Spleen (tissue), 11 donors: ENCODE results near the gene RAB7A. TPM values are rescaled to one million over a fixed set of nuclear protein-coding genes. Genes with fewer than 3 reads are reported as not detected.
"Not testable (repeated sequence)": the region's sequence is repeated elsewhere in the genome, so short reads cannot be mapped to it uniquely, and the experiment has no call there.

Experiments used
- DNase-seq: peaks from one replicate; pipeline ENCODE4 v3.0.0-alpha.2; 2020
- H3K27ac ChIP-seq, 8 donors: fragments of 200-600 bp; sonication (generic) in 7 of 8; 1 replicate in 4 of 8; 2 replicates in 4 of 8; pipeline versions ENCODE4 v1.5.0 to v1.8.0; 2016 to 2021; ENCODE audit warnings: inconsistent platforms in 4 of 8, mild to moderate bottlenecking in 4 of 8, moderate library complexity in 1 of 8
- H3K27me3 ChIP-seq, 7 donors: fragments of 200-600 bp; sonication (generic) in 6 of 7; replicated peaks in 1 of 7; 1 replicate in 4 of 7; 2 replicates in 3 of 7; pipeline versions ENCODE4 v1.5.0 to v1.8.0; 2016 to 2021; ENCODE audit warnings: inconsistent platforms in 3 of 7, mild to moderate bottlenecking in 1 of 7
- H3K36me3 ChIP-seq, 6 donors: fragments of 200-600 bp; sonication (generic) in 5 of 6; 1 replicate in 4 of 6; 2 replicates in 2 of 6; pipeline versions ENCODE4 v1.5.0 to v1.8.0; 2016 to 2021; ENCODE audit warnings: inconsistent platforms in 2 of 6
- H3K4me1 ChIP-seq, 6 donors: fragments of 200-600 bp; sonication (generic) in 5 of 6; 1 replicate in 3 of 6; 2 replicates in 3 of 6; pipeline versions ENCODE4 v1.5.0 to v1.8.0; 2016 to 2021; ENCODE audit warnings: inconsistent platforms in 3 of 6
- H3K4me3 ChIP-seq, 8 donors: fragments of 200-600 bp; sonication (generic) in 7 of 8; 1 replicate in 4 of 8; 2 replicates in 4 of 8; pipeline versions ENCODE4 v1.5.0 to v1.8.0; 2016 to 2021; ENCODE audit warnings: inconsistent platforms in 4 of 8, mild to moderate bottlenecking in 4 of 8, moderate library complexity in 2 of 8
- H3K9me3 ChIP-seq, 8 donors: fragments of 200-600 bp; sonication (generic) in 7 of 8; 1 replicate in 4 of 8; 2 replicates in 4 of 8; pipeline versions ENCODE4 v1.5.0 to v1.8.0; 2016 to 2021; ENCODE audit warnings: inconsistent platforms in 4 of 8
- CTCF ChIP-seq, 11 experiments: fragments of 200-600 bp in 7 of 11; fragments of 450-650 bp in 4 of 11; sonication (generic) in 4 of 11; IDR thresholded peaks in 8 of 11; conservative IDR thresholded peaks in 3 of 11; 1 replicate in 7 of 11; 2 replicates in 4 of 11; pipeline versions ENCODE4 v1.4.0 to v1.8.0; 2016 to 2021; ENCODE audit warnings: antibody characterized with exemption in 11 of 11, inconsistent platforms in 4 of 11, mild to moderate bottlenecking in 1 of 11
- POLR2A ChIP-seq, 3 donors: fragments of 450-650 bp; IDR thresholded peaks; one replicate each; pipeline ENCODE4 v1.5.1; 2017; ENCODE audit warnings: antibody characterized with exemption in 3 of 3, mild to moderate bottlenecking in 1 of 3
- POLR2AphosphoS5 ChIP-seq, 3 donors: sonication (generic); formaldehyde crosslinking; IDR thresholded peaks; one replicate each; pipeline ENCODE4 v1.5.1; 2017; ENCODE audit warnings: antibody characterized with exemption in 3 of 3
- WGBS, 5 donors: extraction: QIAGEN DNeasy Blood & Tissue Kit in 3 of 5; methylation state at CpG; one replicate each; pipeline versions ENCODE4 v1.1.5 to v1.1.7; 2013 to 2018; 5-methylcytosine and 5-hydroxymethylcytosine counted together
- intact Hi-C: fragments of 100-400 bp; cut with DNase I; formaldehyde crosslinking; loops from one replicate; pipeline ENCODE4 v1.15.0; 2023; ENCODE audit warnings: low total_unique reads
- polyA plus RNA-seq, 3 donors: library from polyadenylated mRNA; stranded (reverse); fragments of 200-250 nt; gene quantifications; one replicate each; pipeline ENCODE4 v1.2.1, GENCODE V29; 2013
- total RNA-seq, 7 donors: library from RNA; depleted of rRNA in 3 of 7; stranded (reverse); fragments of >200 nt in 3 of 7; fragmentation: NEBNext Ultra II Directional in 4 of 7; extraction: Animal tissue kit (Norgen Biotek cat#: 25700) in 4 of 7; gene quantifications; one replicate each; pipeline versions ENCODE4 v1.1.0 to v1.2.1, GENCODE V29; 2016 to 2021
- donor health status: healthy with polysubstance abuse.
- donor health status: DM: no; HTN: no; CAD: no; lungs with moderate emphysema.
- donor health status: DM: no; HTN: no; CAD: no.
- donor health status: Bipolar disorder and iron deficiency.
- donor health status: healthy.
- donor health status: DM: no; HTN: no; CAD: no.
- donor health status: DM: yes; HTN: yes; CAD: no.

Gene RAB7A
- total and polyA plus RNA-seq, 10 donors, result 82.3 to 227 (median 150) TPM

GRCh38 chr3:128709506-128710210 lies 16.3 kb upstream of the RAB7A start:
- H3K4me3 ChIP-seq, result no peak overlapping the region
- H3K27me3 ChIP-seq, result no peaks in the 10 kb centered on the region
- H3K27ac ChIP-seq, result no peak overlapping the region
- intact Hi-C loops, result no loop called here
- peaks cover 0 to 7% (median under 1%) of the 10 kb centered on the region in 6 donors for H3K4me1 ChIP-seq
- no peaks in the 10 kb centered on the region for H3K9me3 ChIP-seq
- no peak for DNase-seq
- 64 to 76% (median 71%) methylated on average over 8 to 10 of the region's 10 CpGs for WGBS, 5 donors
- H3K36me3 ChIP-seq, result no peaks in the 10 kb centered on the region
- TF ChIP-seq POLR2AphosphoS5 (IDR thresholded peaks at IDR 0.05) (no peak), CTCF (IDR thresholded peaks at IDR 0.05 in 8 of 11, conservative IDR thresholded peaks at IDR 0.05 in 3 of 11) (no peak), POLR2A (IDR thresholded peaks at IDR 0.05) (no peak)

DNA sequence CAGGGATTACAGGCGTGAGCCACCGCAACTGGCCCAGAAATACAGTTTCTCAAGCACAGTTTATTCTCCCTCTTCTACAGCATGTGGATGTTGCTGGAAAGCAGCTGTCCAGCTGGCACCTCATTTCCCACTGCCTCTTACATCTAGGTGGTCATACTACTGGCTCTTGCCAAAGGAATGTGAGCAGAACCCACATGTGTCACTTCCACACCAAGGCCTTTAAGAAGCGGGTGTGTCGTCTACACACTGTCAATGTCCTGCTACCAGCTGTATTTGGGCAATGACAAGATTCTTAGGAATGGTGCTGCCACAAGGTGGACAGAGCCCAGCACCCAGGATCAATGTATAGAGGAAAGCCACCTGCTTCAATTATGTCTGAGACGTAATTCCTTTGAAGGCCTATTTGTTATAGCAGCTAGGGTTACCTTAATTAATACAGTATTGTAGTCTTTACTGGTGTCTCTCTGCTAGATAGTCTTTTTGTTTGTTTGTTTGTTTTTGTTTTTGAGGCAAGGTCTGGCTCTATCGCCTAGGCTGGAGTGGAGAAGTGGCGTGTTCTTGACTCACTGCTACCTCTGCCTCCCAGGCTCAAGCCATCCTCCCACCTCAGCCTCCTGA lies 15.1 kb upstream of the RAB7A start:
- H3K27ac ChIP-seq, result no peak overlapping the region
- peaks cover 0 to 16% (median 10%) of the 10 kb centered on the region in 6 donors for H3K4me1 ChIP-seq
- H3K27me3 ChIP-seq, result no peaks in the 10 kb centered on the region
- no peaks in the 10 kb centered on the region for H3K9me3 ChIP-seq
- WGBS, 5 donors, result 91 to 97% (median 95%) methylated on average over 7 of the region's 7 CpGs
- DNase-seq, result no peak
- no peak overlapping the region for H3K4me3 ChIP-seq
- TF ChIP-seq CTCF (IDR thresholded peaks at IDR 0.05 in 8 of 11, conservative IDR thresholded peaks at IDR 0.05 in 3 of 11) (no peak), POLR2A (IDR thresholded peaks at IDR 0.05) (no peak), POLR2AphosphoS5 (IDR thresholded peaks at IDR 0.05) (no peak)
- H3K36me3 ChIP-seq, result no peaks in the 10 kb centered on the region
- intact Hi-C loops, result no loop called here

DNA sequence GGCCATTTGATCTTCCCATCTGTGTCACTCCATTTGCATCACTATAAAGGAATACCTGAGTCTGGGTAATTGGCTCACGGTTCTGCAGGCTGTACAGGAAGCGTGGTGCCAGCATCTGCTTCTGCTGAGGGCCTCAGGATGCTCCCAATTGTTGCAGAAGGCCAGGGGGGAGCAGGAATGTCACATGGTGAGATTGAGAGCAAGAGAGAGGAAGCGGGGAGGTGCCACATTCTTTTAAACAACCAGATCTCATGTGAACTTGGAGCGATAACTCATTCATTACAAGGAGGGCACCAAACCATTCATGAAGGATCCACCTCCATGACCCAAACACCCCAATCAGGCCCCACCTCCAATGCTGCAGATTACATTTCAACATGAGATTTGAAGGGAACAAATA lies 13.1 kb upstream of the RAB7A start:
- TF ChIP-seq POLR2A (IDR thresholded peaks at IDR 0.05), result no peak
- TF ChIP-seq CTCF (IDR thresholded peaks at IDR 0.05 in 8 of 11, conservative IDR thresholded peaks at IDR 0.05 in 3 of 11), result no peak
- TF ChIP-seq POLR2AphosphoS5 (IDR thresholded peaks at IDR 0.05), result no peak
- no peak for DNase-seq
- Histone ChIP-seq H3K4me3 (no peak overlapping the region), H3K36me3 (no peaks in the 10 kb centered on the region), H3K4me1 (peaks cover 0 to 19% (median 10%) of the 10 kb centered on the region in 6 donors), H3K27ac (no peak overlapping the region), H3K9me3 (no peaks in the 10 kb centered on the region), H3K27me3 (no peaks in the 10 kb centered on the region)
- intact Hi-C loops, result no loop called here
- 70 to 88% (median 84%) methylated on average over 3 to 4 of the region's 4 CpGs for WGBS, 5 donors

DNA sequence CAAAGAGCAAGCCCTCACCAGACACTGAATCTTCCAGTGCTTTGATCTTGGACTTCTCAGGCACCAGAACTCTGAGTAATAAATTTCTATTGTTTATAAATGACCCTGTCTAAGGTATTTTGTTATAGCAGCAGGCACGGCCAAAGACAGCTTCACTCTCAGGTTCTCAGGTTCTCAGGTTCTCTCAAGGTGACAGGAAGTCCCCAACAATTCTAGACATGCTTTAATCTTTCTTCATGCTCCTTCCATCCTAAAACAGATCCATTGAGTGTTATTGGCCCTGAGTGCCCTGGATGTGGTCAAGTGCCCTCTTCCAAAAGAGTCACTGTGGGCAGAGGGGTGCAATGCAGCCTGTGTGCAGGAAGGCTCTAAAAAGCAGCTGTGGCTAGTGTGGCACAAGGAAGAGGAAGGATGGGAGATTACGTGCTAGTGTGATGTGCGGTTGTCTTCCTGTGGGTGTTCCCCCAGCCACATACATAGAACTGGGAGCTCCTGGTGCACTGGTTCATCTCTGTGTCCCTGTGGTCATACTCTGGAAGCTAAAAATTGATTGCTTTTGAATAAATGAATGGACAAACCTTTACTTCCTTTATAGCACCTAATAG lies 11.0 kb upstream of the RAB7A start:
- Histone ChIP-seq H3K4me1 (peaks cover 0 to 31% (median 10%) of the 10 kb centered on the region in 6 donors), H3K4me3 (peak overlapping the region in 1 of 8 donors; percentile 30), H3K27ac (peak overlapping the region in 6 of 8 donors; percentile 38 to 82 (median 68)), H3K36me3 (no peaks in the 10 kb centered on the region), H3K9me3 (no peaks in the 10 kb centered on the region), H3K27me3 (no peaks in the 10 kb centered on the region)
- DNase-seq, result no peak
- intact Hi-C loops, result no loop called here
- peak in 1 of 3 donors; percentile 63 for TF ChIP-seq POLR2AphosphoS5 (IDR thresholded peaks at IDR 0.05)
- no peak for TF ChIP-seq POLR2A (IDR thresholded peaks at IDR 0.05)
- TF ChIP-seq CTCF (IDR thresholded peaks at IDR 0.05 in 8 of 11, conservative IDR thresholded peaks at IDR 0.05 in 3 of 11), result peak in 2 of 11 experiments; percentile 18 to 30
- 23 to 41% (median 33%) methylated on average over 3 of the region's 3 CpGs for WGBS, 5 donors

- H3K27me3 ChIP-seq, H3K4me3 ChIP-seq, H3K36me3 ChIP-seq, H3K9me3 ChIP-seq, intact Hi-C loops: not testable (repeated sequence)
- H3K4me1 ChIP-seq, result peaks cover 0 to 31% (median 10%) of the 10 kb centered on the region in 6 donors
- peak overlapping the region in 2 of 8 donors; percentile 47 to 66 for H3K27ac ChIP-seq
- peak; percentile 78 for DNase-seq
- 51 to 67% (median 56%) methylated on average over 7 of the region's 7 CpGs for WGBS, 5 donors
Measured at GRCh38 chr3:128718892-128719291, 7.1 kb upstream of the RAB7A start.
